Suprapubic skin (tissue), 4 donors: ENCODE measurements around the gene DMWD.

Source experiments
- CTCF ChIP-seq, 2 donors: fragments of 200-600 bp in 1 of 2; fragments of 450-650 bp in 1 of 2; sonication (generic) in 1 of 2; IDR thresholded peaks; one replicate each; pipeline ENCODE4 v1.5.1; 2016 to 2019; ENCODE audit warnings: antibody characterized with exemption in 2 of 2, mild to moderate bottlenecking in 1 of 2, moderate library complexity in 1 of 2
- POLR2A ChIP-seq, 2 donors: fragments of 450-650 bp; IDR thresholded peaks; one replicate each; pipeline ENCODE4 v1.6.1; 2017; ENCODE audit warnings: antibody characterized with exemption in 2 of 2, mild to moderate bottlenecking in 2 of 2, moderate library complexity in 2 of 2
- POLR2AphosphoS5 ChIP-seq, 3 donors: sonication (generic); formaldehyde crosslinking; IDR thresholded peaks; one replicate each; pipeline ENCODE4 v1.6.1; 2017; ENCODE audit warnings: antibody characterized with exemption in 3 of 3

GRCh38 chr19:45733160-45733810 lies 59.4 kb downstream of the DMWD start, which contains the start of gene MEIOSIN:
- TF ChIP-seq CTCF (IDR thresholded peaks at IDR 0.05): no peak
- no peak for TF ChIP-seq POLR2AphosphoS5 (IDR thresholded peaks at IDR 0.05)
- no peak for TF ChIP-seq POLR2A (IDR thresholded peaks at IDR 0.05)
